ENCODE results near the gene TTLL8.

TTLL8 gene

GRCh38 chr22:50031189-50032091 is 26.7 kb downstream of the TTLL8 start:
- Histone ChIP-seq H3K9ac (no peak overlapping the region), H3K79me2 (ENCODE audit: insufficient read depth, low read depth) (no peaks in the 10 kb centered on the region), H3K36me3 (ENCODE audit: insufficient read depth) (no peaks in the 10 kb centered on the region), H4K20me1 (ENCODE audit: insufficient read depth) (no peaks in the 10 kb centered on the region), H2AFZ (ENCODE audit: low read depth) (no peak overlapping the region), H3K4me2 (no peak overlapping the region), H3K4me1 (ENCODE audit: low read depth, poor library complexity, severe bottlenecking) (no peaks in the 10 kb centered on the region), H3K4me3 (IDR thresholded peaks at IDR 0.05; ENCODE audit: insufficient read depth, low read depth, low read length) (no peak overlapping the region), H3K27me3 (ENCODE audit: insufficient read depth, low read depth) (0 out of 2 replicates have a peak, but pooled peaks cover 2% of the 10 kb centered on the region), H3K27ac (no peak overlapping the region)
- no peak for TF ChIP-seq CTCF (conservative IDR thresholded peaks at IDR 0.05; ENCODE audit: low read depth, low read length)

GRCh38 chr22:50030297-50031188 is 27.6 kb downstream of the TTLL8 start:
- TF ChIP-seq CTCF (conservative IDR thresholded peaks at IDR 0.05; ENCODE audit: low read depth, low read length), result peak; percentile 49
- Histone ChIP-seq H4K20me1 (ENCODE audit: insufficient read depth) (no peaks in the 10 kb centered on the region), H3K36me3 (ENCODE audit: insufficient read depth) (no peaks in the 10 kb centered on the region), H3K4me2 (no peak overlapping the region), H3K27ac (no peak overlapping the region), H3K79me2 (ENCODE audit: insufficient read depth, low read depth) (no peaks in the 10 kb centered on the region), H3K4me1 (ENCODE audit: low read depth, poor library complexity, severe bottlenecking) (no peaks in the 10 kb centered on the region), H2AFZ (ENCODE audit: low read depth) (peak overlapping the region; percentile 44; the same call in 1 of the 2 replicates), H3K4me3 (IDR thresholded peaks at IDR 0.05; ENCODE audit: insufficient read depth, low read depth, low read length) (no peak overlapping the region), H3K9ac (no peak overlapping the region), H3K27me3 (ENCODE audit: insufficient read depth, low read depth) (no peaks in the 10 kb centered on the region; the same call in 1 of the 2 replicates)

- H3K27me3 ChIP-seq (ENCODE audit: insufficient read depth, low read depth), result no peaks in the 10 kb centered on the region; the same call in 1 of the 2 replicates
- H3K4me2 ChIP-seq, result no peak overlapping the region
- H3K4me3 ChIP-seq (IDR thresholded peaks at IDR 0.05; ENCODE audit: insufficient read depth, low read depth, low read length), result no peak overlapping the region
- no peaks in the 10 kb centered on the region for H3K36me3 ChIP-seq (ENCODE audit: insufficient read depth)
- no peaks in the 10 kb centered on the region for H3K79me2 ChIP-seq (ENCODE audit: insufficient read depth, low read depth)
- no peak overlapping the region for H3K27ac ChIP-seq
- H3K9ac ChIP-seq, result no peak overlapping the region
- no peaks in the 10 kb centered on the region for H3K4me1 ChIP-seq (ENCODE audit: low read depth, poor library complexity, severe bottlenecking)
- no peak overlapping the region for H2AFZ ChIP-seq (ENCODE audit: low read depth)
- H4K20me1 ChIP-seq (ENCODE audit: insufficient read depth), result no peaks in the 10 kb centered on the region
- no peak for TF ChIP-seq CTCF (conservative IDR thresholded peaks at IDR 0.05; ENCODE audit: low read depth, low read length)
Observed at GRCh38 chr22:50027639-50028537, 30.2 kb downstream of the TTLL8 start.

- Histone ChIP-seq H3K27ac (no peak overlapping the region), H3K4me2 (no peak overlapping the region), H3K9ac (no peak overlapping the region), H2AFZ (ENCODE audit: low read depth) (no peak overlapping the region), H4K20me1 (ENCODE audit: insufficient read depth) (no peaks in the 10 kb centered on the region), H3K4me3 (IDR thresholded peaks at IDR 0.05; ENCODE audit: insufficient read depth, low read depth, low read length) (no peak overlapping the region), H3K4me1 (ENCODE audit: low read depth, poor library complexity, severe bottlenecking) (no peaks in the 10 kb centered on the region), H3K27me3 (ENCODE audit: insufficient read depth, low read depth) (no peaks in the 10 kb centered on the region; the same call in 1 of the 2 replicates), H3K79me2 (ENCODE audit: insufficient read depth, low read depth) (no peaks in the 10 kb centered on the region), H3K36me3 (ENCODE audit: insufficient read depth) (no peaks in the 10 kb centered on the region)
- TF ChIP-seq CTCF (conservative IDR thresholded peaks at IDR 0.05; ENCODE audit: low read depth, low read length), result no peak
Observed at GRCh38 chr22:50025993-50026392, 32.1 kb downstream of the TTLL8 start.
